Measurements from ENCODE around the gene LAMC2. TPM values are rescaled to one million over a fixed set of nuclear protein-coding genes. Genes with fewer than 3 reads are reported as not detected.

Gene LAMC2
- total and polyA plus RNA-seq, 11 donors, result 0.50 to 15.4 (median 1.5) TPM

- Histone ChIP-seq H3K4me1 (peaks cover 0 to 6% (median 0%) of the 10 kb centered on the region in 12 donors), H3K9me3 (no peaks in the 10 kb centered on the region), H3K4me3 (no peak overlapping the region), H3K27me3 (no peaks in the 10 kb centered on the region), H3K27ac (no peak overlapping the region), H3K36me3 (no peaks in the 10 kb centered on the region)
- 90 to 96% (median 93%) methylated on average over 12 to 13 of the region's 13 CpGs for WGBS, 4 donors
- intact Hi-C loops (cut with DNase I), result loop anchor here in 6 of 10 donors (2.0 to 5.0 kb wide), 3 partner anchors 206 to 266 kb away; partner anchors contain the start of gene LAMC1 (in 2 of the 6)
- DNase-seq (no peak), ATAC-seq (no peak)
- TF ChIP-seq POLR2A (IDR thresholded peaks at IDR 0.05) (no peak), CTCF (IDR thresholded peaks at IDR 0.05) (peak in 1 of 12 donors; percentile 3)
Measured at GRCh38 chr1:183228347-183229220, 42.5 kb downstream of the LAMC2 start.

GRCh38 chr1:183230413-183230812 lies 44.3 kb downstream of the LAMC2 start:
- no peak for ATAC-seq
- 94 to 100% (median 97%) methylated on average over 2 of the region's 2 CpGs for WGBS, 4 donors
- DNase-seq, result no peak
- TF ChIP-seq POLR2A (IDR thresholded peaks at IDR 0.05), result no peak
- TF ChIP-seq CTCF (IDR thresholded peaks at IDR 0.05), result no peak
- H3K27ac ChIP-seq, result no peak overlapping the region
- peaks cover 0 to 21% (median 7%) of the 10 kb centered on the region in 12 donors for H3K4me1 ChIP-seq
- intact Hi-C loops (cut with DNase I), result loop anchor here in 6 of 10 donors (5.0 to 10.0 kb wide), 5 partner anchors 86 to 268 kb away; partner anchors contain the start of gene LAMC1 (in 3 of the 6)
- H3K4me3 ChIP-seq, result no peak overlapping the region
- H3K9me3 ChIP-seq, result no peaks in the 10 kb centered on the region
- H3K36me3 ChIP-seq, result no peaks in the 10 kb centered on the region
- no peaks in the 10 kb centered on the region for H3K27me3 ChIP-seq

GRCh38 chr1:183231545-183231944 lies 45.5 kb downstream of the LAMC2 start:
- intact Hi-C loops (cut with DNase I), result loop anchor here in 6 of 10 donors (5.0 to 10.0 kb wide), 5 partner anchors 87 to 269 kb away; partner anchors contain the start of gene LAMC1 (in 3 of the 6)
- H3K27ac ChIP-seq, result no peak overlapping the region
- H3K36me3 ChIP-seq, result no peaks in the 10 kb centered on the region
- TF ChIP-seq CTCF (IDR thresholded peaks at IDR 0.05) (no peak), POLR2A (IDR thresholded peaks at IDR 0.05) (no peak)
- DNase-seq, result no peak
- no peaks in the 10 kb centered on the region for H3K27me3 ChIP-seq
- no peak overlapping the region for H3K4me3 ChIP-seq
- no peaks in the 10 kb centered on the region for H3K9me3 ChIP-seq
- no peak for ATAC-seq
- peaks cover 0 to 23% (median 8%) of the 10 kb centered on the region in 12 donors for H3K4me1 ChIP-seq
- WGBS, 4 donors, result 93 to 100% (median 96%) methylated on average over 1 of the region's 1 CpG

- no peak for TF ChIP-seq POLR2A (IDR thresholded peaks at IDR 0.05)
- no peak for TF ChIP-seq CTCF (IDR thresholded peaks at IDR 0.05)
- no peaks in the 10 kb centered on the region for H3K36me3 ChIP-seq
- no peak overlapping the region for H3K4me3 ChIP-seq
- no peak for ATAC-seq
- no peaks in the 10 kb centered on the region for H3K27me3 ChIP-seq
- no peaks in the 10 kb centered on the region for H3K9me3 ChIP-seq
- intact Hi-C loops (cut with DNase I), result loop anchor here in 6 of 10 donors (5.0 to 10.0 kb wide), 5 partner anchors 88 to 271 kb away; partner anchors contain the start of gene LAMC1 (in 3 of the 6)
- H3K4me1 ChIP-seq, result peaks cover 0 to 27% (median 8%) of the 10 kb centered on the region in 12 donors
- H3K27ac ChIP-seq, result peak overlapping the region in 2 of 12 donors; percentile 8 to 25
- DNase-seq, result no peak
Measured at GRCh38 chr1:183233113-183233512, 47.0 kb downstream of the LAMC2 start.
